HCT116 (cell line): ENCODE data around the gene NAB2. TPM values are rescaled to one million over a fixed set of nuclear protein-coding genes. Genes with fewer than 3 reads are reported as not detected.
A peak's percentile ranks its signal among the peaks of the same experiment; 100 is the strongest.

Experiments
- ATAC-seq: fragments of 200-7000 bp; cut with Tn5 transposase; 2 replicates; pipeline ENCODE4 v1.9.1; 2020; ENCODE audit warnings: mild to moderate bottlenecking, moderate library complexity
- BruUV-seq: library from RNA; stranded (reverse); fragments of 400-500 nt; replicated peaks from 2 replicates; lab custom pipeline; 2021; lab: Mats Ljungman, UMichigan
- CTCF ChIA-PET: fragments of 300-600 bp; sonication (Branson Sonifier 250); formaldehyde crosslinking; loops from one replicate; lab custom pipeline; 2021; ENCODE audit warnings: antibody characterized with exemption; lab: Charles Lee
- POLR2A ChIA-PET: fragments of 300-600, 350-600 bp; sonication (Branson Sonifier 250); formaldehyde crosslinking; loops from one replicate; lab custom pipeline; 2021; ENCODE audit warnings: antibody characterized with exemption; lab: Charles Lee
- RAD21 ChIA-PET, 2 experiments: fragments of 300-600 bp; sonication (Branson Sonifier 250); formaldehyde crosslinking; loops; one replicate each; lab custom pipeline; 2023; ENCODE audit warnings: low total read pairs in 2 of 2; ENCODE audit not compliant: uncharacterized antibody in 2 of 2, unreplicated experiment in 2 of 2, low non-redundant PET in 1 of 2; lab: Charles Lee
- DNase-seq: peaks from one replicate; pipeline ENCODE4 v3.0.0-alpha.2; 2010; ENCODE audit warnings: low read depth, low spot score
- H2AFZ ChIP-seq: fragments of 200-600 bp; shearing (Covaris generic), sonication (generic); 2 replicates; pipeline ENCODE4 v1.6.1; 2017; ENCODE audit warnings: low read depth, mixed run types, mixed read lengths, antibody characterized with exemption, low read length; ENCODE audit not compliant: poor library complexity, severe bottlenecking
- H3K27ac ChIP-seq: 2 replicates; pipeline ENCODE4 v1.5.1; 2012; ENCODE audit warnings: low read depth, low read length
- H3K27me3 ChIP-seq: fragments of 200-600 bp; sonication (generic); 2 replicates; pipeline ENCODE4 v1.6.1; 2016; ENCODE audit warnings: mixed run types, low read length, mixed read lengths; ENCODE audit not compliant: insufficient read depth
- H3K36me3 ChIP-seq, 2 experiments: fragments of 200-500 bp in 1 of 2; fragments of 200-600 bp in 1 of 2; sonication (Bioruptor generic) in 1 of 2; sonication (generic) in 1 of 2; 2 replicates each; pipeline versions ENCODE4 v1.5.1 to v1.6.1; 2014 to 2016; ENCODE audit warnings: low read length in 2 of 2, inconsistent platforms in 1 of 2, mixed read lengths in 1 of 2, mixed run types in 1 of 2; ENCODE audit not compliant: insufficient read depth in 2 of 2, control insufficient read depth in 1 of 2
- H3K4me1 ChIP-seq, 2 experiments: fragments of 200-600 bp in 1 of 2; sonication (generic) in 1 of 2; 2 replicates each; pipeline versions ENCODE4 v1.5.1 to v1.6.1; 2012 to 2017; ENCODE audit warnings: low read length in 2 of 2, inconsistent platforms in 1 of 2, mild to moderate bottlenecking in 1 of 2, mixed read lengths in 1 of 2, mixed run types in 1 of 2, moderate library complexity in 1 of 2; ENCODE audit not compliant: insufficient read depth in 2 of 2, control insufficient read depth in 1 of 2
- H3K4me2 ChIP-seq: fragments of 200-600 bp; sonication (generic); 2 replicates; pipeline ENCODE4 v1.6.1; 2017; ENCODE audit warnings: mixed run types, low read length, mixed read lengths
- H3K4me3 ChIP-seq, 2 experiments: fragments of 200-600 bp in 1 of 2; sonication (generic) in 1 of 2; replicated peaks in 1 of 2; 2 replicates each; pipeline ENCODE4 v1.5.1; 2011 to 2016; ENCODE audit warnings: low read length in 2 of 2, control low read depth in 1 of 2, low read depth in 1 of 2, mild to moderate bottlenecking in 1 of 2, mixed read lengths in 1 of 2, mixed run types in 1 of 2
- H3K79me2 ChIP-seq: fragments of 200-600 bp; sonication (generic); 2 replicates; pipeline ENCODE4 v1.6.1; 2017; ENCODE audit warnings: mild to moderate bottlenecking, mixed run types, low read length, moderate library complexity, mixed read lengths; ENCODE audit not compliant: insufficient read depth
- H3K9ac ChIP-seq: fragments of 200-600 bp; sonication (generic); 2 replicates; pipeline ENCODE4 v1.6.1; 2016; ENCODE audit warnings: low read length, mixed read lengths
- H3K9me2 ChIP-seq: fragments of 200-600 bp; sonication (generic), shearing (Covaris generic); 2 replicates; pipeline ENCODE4 v1.6.1; 2017; ENCODE audit warnings: mixed run types, mild to moderate bottlenecking, moderate library complexity; ENCODE audit not compliant: insufficient read depth
- H3K9me3 ChIP-seq, 2 experiments: fragments of 200-500 bp in 1 of 2; fragments of 200-600 bp in 1 of 2; sonication (Bioruptor generic) in 1 of 2; sonication (generic) in 1 of 2; 2 replicates each; pipeline ENCODE4 v1.6.1; 2014 to 2017; ENCODE audit warnings: low read length in 2 of 2, mixed read lengths in 2 of 2, inconsistent platforms in 1 of 2, low read depth in 1 of 2, mild to moderate bottlenecking in 1 of 2, mixed run types in 1 of 2, moderate library complexity in 1 of 2; ENCODE audit not compliant: control insufficient read depth in 1 of 2, insufficient read depth in 1 of 2
- H4K20me1 ChIP-seq: fragments of 200-600 bp; sonication (generic), shearing (Covaris generic); 2 replicates; pipeline ENCODE4 v1.6.1; 2017; ENCODE audit warnings: mixed run types, mild to moderate bottlenecking, moderate library complexity; ENCODE audit not compliant: insufficient read depth
- CEBPB ChIP-seq: IDR thresholded peaks from 2 replicates; pipeline ENCODE4 v1.6.1; 2012; ENCODE audit warnings: low read depth
- CTCF ChIP-seq, 3 experiments: fragments of 200-600 bp in 1 of 3; sonication (generic) in 1 of 3; IDR thresholded peaks in 2 of 3; conservative IDR thresholded peaks in 1 of 3; 2 replicates each; pipeline ENCODE4 v1.5.1; 2012 to 2017; ENCODE audit warnings: low read depth in 2 of 3, low read length in 2 of 3, antibody characterized with exemption in 1 of 3, borderline replicate concordance in 1 of 3, control low read depth in 1 of 3, mild to moderate bottlenecking in 1 of 3, mixed read lengths in 1 of 3, mixed run types in 1 of 3, moderate library complexity in 1 of 3; ENCODE audit not compliant: insufficient read depth in 1 of 3
- MAX ChIP-seq: IDR thresholded peaks from 2 replicates; pipeline ENCODE4 v1.6.1; 2012
- POLR2AphosphoS5 ChIP-seq: IDR thresholded peaks from 2 replicates; pipeline ENCODE4 v1.6.1; 2011; ENCODE audit warnings: mild to moderate bottlenecking, low read depth, low read length, moderate library complexity
- TCF7L2 ChIP-seq: IDR thresholded peaks from 2 replicates; pipeline ENCODE4 v1.7.0; 2011; ENCODE audit warnings: borderline replicate concordance, inconsistent platforms; ENCODE audit not compliant: insufficient read depth, insufficient read length; ENCODE audit errors: extremely low read depth
- YY1 ChIP-seq: IDR thresholded peaks from 2 replicates; pipeline ENCODE4 v1.6.1; 2011; ENCODE audit warnings: low read length, low read depth, moderate library complexity, mild to moderate bottlenecking; ENCODE audit not compliant: insufficient replicate concordance; ENCODE audit errors: extremely low read depth
- ZNF274 ChIP-seq: fragments of 200-500 bp; sonication (Bioruptor generic); IDR thresholded peaks from 2 replicates; pipeline ENCODE4 v1.6.1; 2014; ENCODE audit warnings: mild to moderate bottlenecking, low read depth, low read length, inconsistent platforms
- intact Hi-C: fragments of 100-400 bp; cut with micrococcal nuclease; formaldehyde crosslinking; loops from 2 replicates; pipeline ENCODE4 v1.10.0; 2022
- total RNA-seq: library from RNA; stranded (reverse); gene quantifications from one replicate; pipeline ENCODE4 v1.2.1, GENCODE V29; 2021; ENCODE audit not compliant: unreplicated experiment

Gene NAB2
- total RNA-seq, 1 experiment from 2014 or later, result 77.1 TPM

GRCh38 chr12:57127101-57127725 is 38.3 kb downstream of the NAB2 start:
- Histone ChIP-seq H4K20me1 (no peaks in the 10 kb centered on the region), H3K27ac (peak overlapping the region; percentile 79), H3K9me3 (peaks cover 6 to 7% of the 10 kb centered on the region in 2 experiments; a peak in 1 of 4 replicates), H3K79me2 (no peaks in the 10 kb centered on the region), H3K9me2 (no peaks in the 10 kb centered on the region), H2AFZ (peak overlapping the region; percentile 38), H3K36me3 (no peaks in the 10 kb centered on the region), H3K4me2 (peak overlapping the region; percentile 99), H3K4me1 (peaks cover 9 to 32% of the 10 kb centered on the region in 2 experiments), H3K27me3 (no peaks in the 10 kb centered on the region), H3K4me3 (peak overlapping the region; percentile 74 to 80), H3K9ac (peak overlapping the region; percentile 79)
- ChIA-PET POLR2A (interaction anchor here (0.8 to 1.9 kb wide), 7 partner anchors 9 to 439 kb away, joined by 3 to 20 read pairs (median 4); partner anchors contain the start of genes PTGES3 and STAT6), RAD21 (interaction anchor here (1.1 to 1.5 kb wide), 4 partner anchors 16 to 58 kb away, joined by 3 to 9 read pairs (median 4); partner anchors contain the start of gene STAT6 (in 1 of the 2)), CTCF (interaction anchor here (0.9 to 5.8 kb wide), 7 partner anchors 9 to 116 kb away, joined by 3 to 44 read pairs (median 13); partner anchors contain the start of gene STAT6)
- DNase-seq, result peak; percentile 68
- BruUV-seq, result TSS peak; percentile 77
- peak; percentile 80; the same call in 1 of the 2 replicates for TF ChIP-seq MAX
- TF ChIP-seq POLR2AphosphoS5, result peak; percentile 83
- peak; percentile 24 to 51 (median 38); a peak in 3 of 6 replicates for TF ChIP-seq CTCF (IDR thresholded peaks at IDR 0.05 in 2 of 3, conservative IDR thresholded peaks at IDR 0.05 in 1 of 3; ENCODE audit: borderline replicate concordance in 1 of 3, insufficient read depth in 1 of 3, low read depth in 2 of 3, low read length in 2 of 3)
- TF ChIP-seq YY1, result peak; percentile 27
- TF ChIP-seq CEBPB, result no peak
- no peak for TF ChIP-seq ZNF274
- no peak for TF ChIP-seq TCF7L2
- peak; percentile 68 for ATAC-seq
- intact Hi-C loops, result loop anchor here (10.0 kb wide), 1 partner anchor 118 kb away; no protein-coding TSS in a partner anchor
